BJ (cell line): Measurements from ENCODE around the gene CCL25. TPM values are rescaled to one million over a fixed set of nuclear protein-coding genes. Genes with fewer than 3 reads are reported as not detected.

ENCODE experiments used
- CTCF ChIA-PET: fragments of 350-600 bp; formaldehyde crosslinking; extraction: SDS; loops from one replicate; lab custom pipeline; 2021; ENCODE audit warnings: antibody characterized with exemption, inconsistent platforms; lab: Yijun Ruan, JAX
- POLR2A ChIA-PET: fragments of 300-600 bp; sonication (Branson Sonifier 250); formaldehyde crosslinking; extraction: SDS; loops from one replicate; lab custom pipeline; 2021; ENCODE audit warnings: antibody characterized with exemption; lab: Charles Lee
- DNase-seq: peaks from one replicate; pipeline ENCODE4 v3.0.0-alpha.2; 2011; ENCODE audit warnings: low read depth
- H3K27me3 ChIP-seq: 2 replicates; pipeline ENCODE4 v1.6.0; 2011; ENCODE audit warnings: low read length; ENCODE audit not compliant: control insufficient read depth, insufficient read depth
- H3K36me3 ChIP-seq: 2 replicates; pipeline ENCODE4 v1.5.1; 2011; ENCODE audit warnings: low read length; ENCODE audit not compliant: control insufficient read depth, insufficient read depth
- H3K4me3 ChIP-seq: 2 replicates; pipeline ENCODE4 v1.5.1; 2011; ENCODE audit warnings: low read depth, mild to moderate bottlenecking, control low read depth, low read length
- CTCF ChIP-seq: IDR thresholded peaks from 2 replicates; pipeline ENCODE4 v1.5.1; 2011; ENCODE audit warnings: low read depth, mild to moderate bottlenecking, control low read depth, inconsistent platforms, low read length, moderate library complexity; ENCODE audit not compliant: insufficient read depth
- polyA plus RNA-seq: library from polyadenylated mRNA; depleted of rRNA; stranded (reverse); fragments of >200 nt; gene quantifications from 2 replicates; pipeline ENCODE4 v1.2.3, GENCODE V29; 2011

Gene CCL25
- polyA plus RNA-seq, 1 experiment, result not detected

GRCh38 chr19:8093740-8094139 lies 41.2 kb downstream of the CCL25 start:
- H3K27me3 ChIP-seq, result no peaks in the 10 kb centered on the region

DNA sequence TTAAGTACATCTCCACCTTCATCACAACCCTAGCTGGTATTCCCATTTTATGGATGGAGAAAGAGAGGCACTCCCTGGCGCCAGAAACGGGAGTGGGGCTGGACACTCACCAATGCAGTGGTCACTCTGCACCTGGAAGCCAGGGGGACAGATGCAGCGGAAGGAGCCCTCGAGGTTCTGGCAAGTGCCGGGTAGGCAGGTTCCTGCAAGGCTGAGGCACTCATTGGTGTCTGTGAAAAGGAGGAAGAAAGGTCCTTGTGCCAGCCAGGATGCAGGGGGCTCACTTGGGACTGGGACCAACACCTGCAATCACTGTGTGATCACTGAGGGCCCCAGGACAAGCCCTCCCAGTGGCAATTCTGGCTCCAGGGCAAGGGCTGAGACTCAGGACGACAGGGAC lies 41.8 kb downstream of the CCL25 start:
- no peak for DNase-seq
- TF ChIP-seq CTCF, result no peak
- CTCF ChIA-PET, result no interaction called here
- no peaks in the 10 kb centered on the region for H3K27me3 ChIP-seq
- POLR2A ChIA-PET, result no interaction called here
- no peak overlapping the region for H3K4me3 ChIP-seq
- H3K36me3 ChIP-seq, result no peaks in the 10 kb centered on the region

More at GRCh38 chr19:8093740-8094139, 41.2 kb downstream of the CCL25 start:
- ChIA-PET POLR2A (no interaction called here), CTCF (no interaction called here)
- Histone ChIP-seq H3K36me3 (no peaks in the 10 kb centered on the region), H3K4me3 (no peak overlapping the region)
- no peak for DNase-seq
- no peak for TF ChIP-seq CTCF

- ChIA-PET POLR2A (no interaction called here), CTCF (no interaction called here)
- Histone ChIP-seq H3K4me3 (no peak overlapping the region), H3K27me3 (no peaks in the 10 kb centered on the region), H3K36me3 (no peaks in the 10 kb centered on the region)
- no peak for DNase-seq
- TF ChIP-seq CTCF, result no peak
Measured at GRCh38 chr19:8095354-8095886, 42.9 kb downstream of the CCL25 start.

- no peak for TF ChIP-seq CTCF
- ChIA-PET CTCF (interaction anchor here (0.8 kb wide), 1 partner anchor 14 kb away, joined by 3 read pairs; no protein-coding TSS in a partner anchor), POLR2A (no interaction called here)
Measured at GRCh38 chr19:8096071-8096470, 43.5 kb downstream of the CCL25 start.

DNA sequence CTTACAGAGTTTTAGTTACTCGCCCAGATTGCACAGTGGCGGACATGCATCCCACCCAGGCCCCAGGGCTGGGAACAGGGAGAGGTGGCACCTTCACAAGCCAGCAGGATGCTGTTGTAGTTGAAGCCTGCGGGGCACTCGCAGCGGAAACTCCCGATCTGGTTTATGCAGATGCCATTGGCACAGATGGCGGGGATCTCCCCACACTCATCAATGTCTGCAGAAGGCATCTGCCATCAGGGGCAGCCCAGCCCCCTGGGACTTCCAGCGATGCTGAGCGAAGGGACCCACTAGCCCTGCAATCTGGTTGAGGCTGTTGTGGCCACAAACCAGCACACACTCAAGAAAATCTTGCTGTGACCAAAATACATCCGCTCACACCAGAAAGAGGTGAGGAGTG lies 44.6 kb downstream of the CCL25 start:
- Histone ChIP-seq H3K4me3 (no peak overlapping the region), H3K27me3 (no peaks in the 10 kb centered on the region), H3K36me3 (no peaks in the 10 kb centered on the region)
- CTCF ChIA-PET, result no interaction called here
- POLR2A ChIA-PET, result no interaction called here
- DNase-seq, result no peak
- no peak for TF ChIP-seq CTCF

More at GRCh38 chr19:8096071-8096470, 43.5 kb downstream of the CCL25 start:
- no peaks in the 10 kb centered on the region for H3K36me3 ChIP-seq
- no peak for DNase-seq
- no peaks in the 10 kb centered on the region for H3K27me3 ChIP-seq
- H3K4me3 ChIP-seq, result no peak overlapping the region
